ENCODE data around the gene PLA2G2D. TPM values are rescaled to one million over a fixed set of nuclear protein-coding genes. Genes with fewer than 3 reads are reported as not detected.

The PLA2G2D gene
- total RNA-seq, 4 donors from 2014 or later = not detected

DNA sequence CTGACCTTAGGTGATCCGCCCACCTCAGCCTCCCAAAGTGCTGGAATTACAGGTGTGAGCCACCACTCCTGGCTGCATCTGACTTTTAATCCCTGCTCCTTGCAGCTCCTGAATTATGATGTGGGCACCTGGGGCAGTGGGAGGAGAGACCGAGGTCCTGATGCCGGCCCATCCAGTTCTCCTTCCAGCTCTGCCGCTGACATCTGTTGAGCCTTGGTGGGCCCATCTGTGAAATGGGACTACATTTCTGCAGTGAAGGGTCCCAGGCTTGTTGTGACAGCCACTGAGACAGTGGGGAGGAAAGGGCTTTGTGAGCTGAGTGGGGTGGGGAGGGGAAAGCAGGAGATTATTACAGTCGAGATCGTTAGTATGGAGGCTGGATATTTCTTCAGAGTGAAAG is 31.6 kb upstream of the PLA2G2D start:
- 81% methylated on average over 4 of the region's 6 CpGs for WGBS
- H3K4me1 ChIP-seq = peaks cover 13 to 21% (median 18%) of the 10 kb centered on the region in 4 donors
- TF ChIP-seq POLR2AphosphoS5 (IDR thresholded peaks at IDR 0.05) (no peak), POLR2A (IDR thresholded peaks at IDR 0.05; ENCODE audit: low read depth) (no peak), EP300 (IDR thresholded peaks at IDR 0.05) (no peak), CTCF (IDR thresholded peaks at IDR 0.05) (no peak)
- H3K4me3 ChIP-seq = no peak overlapping the region
- no peaks in the 10 kb centered on the region for H3K36me3 ChIP-seq
- intact Hi-C loops (cut with DNase I) = loop anchor here (5.0 kb wide), 1 partner anchor 49 kb away; no protein-coding TSS in a partner anchor
- H3K27me3 ChIP-seq = peaks cover 0 to 6% (median 0%) of the 10 kb centered on the region in 4 donors
- no peak overlapping the region for H3K27ac ChIP-seq (replicated peaks in 1 of 4)
- DNase-seq (ENCODE audit: extremely low spot score) = no peak
- no peaks in the 10 kb centered on the region for H3K9me3 ChIP-seq

GRCh38 chr1:20150326-20150705 is 31.0 kb upstream of the PLA2G2D start:
- Histone ChIP-seq H3K27me3 (peaks cover 0 to 6% (median 0%) of the 10 kb centered on the region in 4 donors), H3K4me1 (peaks cover 13 to 21% (median 18%) of the 10 kb centered on the region in 4 donors), H3K4me3 (no peak overlapping the region), H3K27ac (replicated peaks in 1 of 4) (no peak overlapping the region), H3K9me3 (no peaks in the 10 kb centered on the region), H3K36me3 (no peaks in the 10 kb centered on the region)
- no peak for TF ChIP-seq CTCF (IDR thresholded peaks at IDR 0.05)
- TF ChIP-seq POLR2A (IDR thresholded peaks at IDR 0.05; ENCODE audit: low read depth) = no peak
- TF ChIP-seq EP300 (IDR thresholded peaks at IDR 0.05) = no peak
- TF ChIP-seq POLR2AphosphoS5 (IDR thresholded peaks at IDR 0.05) = no peak
- no peak for DNase-seq (ENCODE audit: extremely low spot score)
- 90% methylated on average over 8 of the region's 8 CpGs for WGBS
- intact Hi-C loops (cut with DNase I) = loop anchor here (5.0 kb wide), 1 partner anchor 48 kb away; no protein-coding TSS in a partner anchor

DNA sequence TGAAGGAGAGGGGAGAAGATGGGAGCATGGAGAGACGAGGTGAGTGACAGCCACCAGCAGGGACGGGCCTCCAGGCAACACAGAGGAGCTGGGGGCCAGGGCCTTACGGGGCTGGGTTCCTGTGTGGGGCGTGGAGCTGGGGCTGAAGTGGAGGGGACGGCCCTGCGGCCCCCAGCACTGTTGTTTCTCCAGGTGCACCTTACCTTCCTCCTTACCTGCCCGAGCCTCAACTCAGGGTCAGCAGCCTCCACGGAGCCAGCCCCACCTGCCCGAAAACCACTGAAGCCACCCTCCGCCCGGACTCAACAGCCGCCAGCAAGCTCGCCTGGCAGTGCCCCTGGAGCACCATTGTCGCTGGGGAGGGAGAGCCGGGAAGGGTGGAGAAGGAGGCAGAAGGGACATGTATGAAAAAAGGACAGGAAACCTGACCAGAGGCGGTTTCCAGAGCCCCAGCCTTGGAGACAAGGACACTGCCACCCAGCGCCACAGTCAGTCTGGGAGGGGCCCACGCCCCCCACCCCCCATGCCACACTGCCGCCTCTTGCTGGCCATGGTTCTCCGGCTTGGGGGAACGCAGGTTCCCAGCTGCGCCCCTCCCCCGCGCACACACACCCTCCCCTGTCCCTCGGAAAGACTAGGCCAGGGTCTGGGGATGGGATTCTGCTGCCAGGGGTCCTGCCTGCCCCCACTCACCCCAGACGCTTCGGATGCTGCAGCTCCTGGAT is 30.4 kb upstream of the PLA2G2D start:
- H3K27ac ChIP-seq (replicated peaks in 1 of 4) = no peak overlapping the region
- no peaks in the 10 kb centered on the region for H3K36me3 ChIP-seq
- H3K9me3 ChIP-seq = no peaks in the 10 kb centered on the region
- intact Hi-C loops (cut with DNase I) = loop anchor here (5.0 kb wide), 1 partner anchor 47 kb away; no protein-coding TSS in a partner anchor
- H3K4me1 ChIP-seq = peaks cover 13 to 21% (median 18%) of the 10 kb centered on the region in 4 donors
- no peak for TF ChIP-seq CTCF (IDR thresholded peaks at IDR 0.05)
- TF ChIP-seq EP300 (IDR thresholded peaks at IDR 0.05) = no peak
- no peak for TF ChIP-seq POLR2AphosphoS5 (IDR thresholded peaks at IDR 0.05)
- TF ChIP-seq POLR2A (IDR thresholded peaks at IDR 0.05; ENCODE audit: low read depth) = no peak
- H3K27me3 ChIP-seq = peaks cover 0 to 6% (median 0%) of the 10 kb centered on the region in 4 donors
- H3K4me3 ChIP-seq = no peak overlapping the region
- 90% methylated on average over 24 of the region's 27 CpGs for WGBS
- no peak for DNase-seq (ENCODE audit: extremely low spot score)

DNA sequence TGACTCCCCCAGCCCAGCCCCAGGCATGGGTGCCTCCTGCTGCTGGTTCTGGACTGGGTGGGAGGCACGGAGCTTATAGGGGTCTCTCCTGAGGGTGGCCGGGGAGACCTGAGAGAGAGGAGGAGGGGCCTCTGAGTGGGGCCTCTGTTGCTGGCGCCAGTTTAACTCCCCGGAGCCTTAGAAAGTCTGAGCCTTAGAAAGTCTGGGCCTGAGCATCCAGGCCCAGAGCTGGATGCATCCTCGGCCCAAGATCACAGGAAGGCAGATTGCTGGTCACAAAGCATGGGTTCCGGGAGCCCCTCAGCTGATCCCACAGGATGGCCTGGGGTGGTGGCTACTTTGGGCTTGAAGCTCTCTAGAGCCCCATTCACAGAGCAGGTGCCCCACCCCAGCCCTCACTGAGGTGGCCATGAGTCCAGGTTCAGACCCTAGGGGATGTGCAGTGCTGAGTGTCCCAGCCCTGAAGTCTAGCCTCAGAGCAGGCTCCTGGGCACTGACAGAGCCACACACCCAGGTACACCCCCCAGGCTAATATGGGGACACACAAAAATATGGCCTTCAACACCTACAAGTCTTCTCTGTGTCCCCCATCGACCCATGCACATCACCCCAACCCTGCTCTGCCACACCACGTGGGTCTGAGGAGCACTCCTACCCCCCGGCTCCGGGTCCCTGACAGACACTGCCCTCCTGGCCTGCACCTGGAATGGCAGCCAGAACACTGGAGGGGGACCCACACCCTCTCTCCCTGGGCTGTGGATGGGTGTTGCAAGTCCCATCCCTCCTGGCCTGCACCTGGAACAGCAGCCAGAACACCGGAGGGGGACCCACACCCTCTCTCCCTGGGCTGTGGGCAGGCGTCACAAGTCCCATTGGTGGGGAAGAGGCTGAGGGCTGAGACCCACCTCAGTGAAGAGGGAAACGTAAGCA is 29.5 kb upstream of the PLA2G2D start:
- DNase-seq (ENCODE audit: extremely low spot score) = no peak
- no peak overlapping the region for H3K27ac ChIP-seq (replicated peaks in 1 of 4)
- no peak for TF ChIP-seq CTCF (IDR thresholded peaks at IDR 0.05)
- no peak for TF ChIP-seq POLR2A (IDR thresholded peaks at IDR 0.05; ENCODE audit: low read depth)
- TF ChIP-seq EP300 (IDR thresholded peaks at IDR 0.05) = no peak
- TF ChIP-seq POLR2AphosphoS5 (IDR thresholded peaks at IDR 0.05) = no peak
- no peak overlapping the region for H3K4me3 ChIP-seq
- WGBS = 71% methylated on average over 4 of the region's 13 CpGs
- peaks cover 0 to 6% (median 0%) of the 10 kb centered on the region in 4 donors for H3K27me3 ChIP-seq
- intact Hi-C loops (cut with DNase I) = no loop called here
- H3K36me3 ChIP-seq = no peaks in the 10 kb centered on the region
- H3K4me1 ChIP-seq = peaks cover 13 to 17% (median 16%) of the 10 kb centered on the region in 4 donors
- no peaks in the 10 kb centered on the region for H3K9me3 ChIP-seq

All from esophagus muscularis mucosa (tissue), 4 donors.